ENCODE data around the gene ATP6AP1. TPM values are rescaled to one million over a fixed set of nuclear protein-coding genes. Genes with fewer than 3 reads are reported as not detected.

Gene ATP6AP1
- total RNA-seq, 1 donor from 2014 or later, result 44.0 TPM

- Histone ChIP-seq H3K4me3 (ENCODE audit: low read depth, low read length) (no peak overlapping the region), H3K27me3 (ENCODE audit: control insufficient read depth, insufficient read depth, low read length) (no peaks in the 10 kb centered on the region), H3K36me3 (ENCODE audit: control insufficient read depth, insufficient read depth, low read length) (peaks cover 2% of the 10 kb centered on the region)
- FAIRE-seq (no peak), DNase-seq (ENCODE audit: low read depth) (no peak)
- TF ChIP-seq, protein P1, sequence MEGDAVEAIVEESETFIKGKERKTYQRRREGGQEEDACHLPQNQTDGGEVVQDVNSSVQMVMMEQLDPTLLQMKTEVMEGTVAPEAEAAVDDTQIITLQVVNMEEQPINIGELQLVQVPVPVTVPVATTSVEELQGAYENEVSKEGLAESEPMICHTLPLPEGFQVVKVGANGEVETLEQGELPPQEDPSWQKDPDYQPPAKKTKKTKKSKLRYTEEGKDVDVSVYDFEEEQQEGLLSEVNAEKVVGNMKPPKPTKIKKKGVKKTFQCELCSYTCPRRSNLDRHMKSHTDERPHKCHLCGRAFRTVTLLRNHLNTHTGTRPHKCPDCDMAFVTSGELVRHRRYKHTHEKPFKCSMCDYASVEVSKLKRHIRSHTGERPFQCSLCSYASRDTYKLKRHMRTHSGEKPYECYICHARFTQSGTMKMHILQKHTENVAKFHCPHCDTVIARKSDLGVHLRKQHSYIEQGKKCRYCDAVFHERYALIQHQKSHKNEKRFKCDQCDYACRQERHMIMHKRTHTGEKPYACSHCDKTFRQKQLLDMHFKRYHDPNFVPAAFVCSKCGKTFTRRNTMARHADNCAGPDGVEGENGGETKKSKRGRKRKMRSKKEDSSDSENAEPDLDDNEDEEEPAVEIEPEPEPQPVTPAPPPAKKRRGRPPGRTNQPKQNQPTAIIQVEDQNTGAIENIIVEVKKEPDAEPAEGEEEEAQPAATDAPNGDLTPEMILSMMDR (IDR thresholded peaks at IDR 0.05; ENCODE audit: insufficient read depth, low read length, severe bottlenecking), result no peak
These were observed 15.3 kb upstream of the ATP6AP1 start for GRCh38 chrX:154413142-154413541.

DNA sequence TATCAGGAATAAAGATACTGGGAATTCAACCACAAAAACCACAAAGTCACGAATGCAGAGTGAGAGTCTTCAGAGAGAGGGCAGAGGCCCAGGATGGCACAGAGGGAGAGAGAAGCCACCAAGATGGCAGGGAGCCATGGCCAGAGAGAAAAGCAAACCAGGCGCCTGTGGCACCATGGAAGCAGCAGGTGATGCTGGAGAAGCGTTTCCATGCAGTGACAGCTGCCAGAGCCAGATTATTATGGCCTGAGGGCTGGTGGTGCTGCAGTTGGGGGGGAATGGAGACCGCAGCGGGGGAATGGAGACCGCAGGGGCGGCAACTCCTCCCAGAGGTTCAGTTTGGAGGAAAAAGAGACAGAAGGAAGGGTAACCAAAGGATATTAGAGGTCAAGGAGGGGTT is 11.3 kb upstream of the ATP6AP1 start:
- TF ChIP-seq, protein P1 (IDR thresholded peaks at IDR 0.05; ENCODE audit: insufficient read depth, low read length, severe bottlenecking), result no peak
- DNase-seq (ENCODE audit: low read depth) (no peak), FAIRE-seq (no peak)
- peaks cover 3% of the 10 kb centered on the region for H3K36me3 ChIP-seq (ENCODE audit: control insufficient read depth, insufficient read depth, low read length)
- no peak overlapping the region for H3K4me3 ChIP-seq (ENCODE audit: low read depth, low read length)
- no peaks in the 10 kb centered on the region for H3K27me3 ChIP-seq (ENCODE audit: control insufficient read depth, insufficient read depth, low read length)

- Histone ChIP-seq H3K27me3 (ENCODE audit: control insufficient read depth, insufficient read depth, low read length) (no peaks in the 10 kb centered on the region), H3K4me3 (ENCODE audit: low read depth, low read length) (no peak overlapping the region), H3K36me3 (ENCODE audit: control insufficient read depth, insufficient read depth, low read length) (peaks cover 1% of the 10 kb centered on the region)
- TF ChIP-seq, protein P1 (IDR thresholded peaks at IDR 0.05; ENCODE audit: insufficient read depth, low read length, severe bottlenecking), result no peak
- FAIRE-seq (no peak), DNase-seq (ENCODE audit: low read depth) (no peak)
These were observed 9.3 kb upstream of the ATP6AP1 start for GRCh38 chrX:154419189-154419588.

- TF ChIP-seq, protein P1 (IDR thresholded peaks at IDR 0.05; ENCODE audit: insufficient read depth, low read length, severe bottlenecking), result no peak
- FAIRE-seq, result no peak
- Histone ChIP-seq H3K36me3 (ENCODE audit: control insufficient read depth, insufficient read depth, low read length) (peaks cover 1% of the 10 kb centered on the region), H3K27me3 (ENCODE audit: control insufficient read depth, insufficient read depth, low read length) (no peaks in the 10 kb centered on the region), H3K4me3 (ENCODE audit: low read depth, low read length) (no peak overlapping the region)
- no peak for DNase-seq (ENCODE audit: low read depth)
These were observed 8.6 kb upstream of the ATP6AP1 start for GRCh38 chrX:154419688-154420401.

- no peak overlapping the region for H3K4me3 ChIP-seq (ENCODE audit: low read depth, low read length)
- TF ChIP-seq, protein P1 (IDR thresholded peaks at IDR 0.05; ENCODE audit: insufficient read depth, low read length, severe bottlenecking), result no peak
- DNase-seq (ENCODE audit: low read depth), result no peak
- no peaks in the 10 kb centered on the region for H3K27me3 ChIP-seq (ENCODE audit: control insufficient read depth, insufficient read depth, low read length)
- peaks cover 1% of the 10 kb centered on the region for H3K36me3 ChIP-seq (ENCODE audit: control insufficient read depth, insufficient read depth, low read length)
- no peak for FAIRE-seq
These were observed 8.1 kb upstream of the ATP6AP1 start for GRCh38 chrX:154420402-154420756.

All from bronchial epithelial cell (primary cell).